Natural killer cell (primary cell): ENCODE results near the gene DCP2. TPM values are rescaled to one million over a fixed set of nuclear protein-coding genes. Genes with fewer than 3 reads are reported as not detected.

Experiments used
- ATAC-seq, 3 donors: fragments of 150-1000 bp in 2 of 3; fragments of 200-7000 bp in 1 of 3; cut with Tn5 transposase; 1 replicate in 1 of 3; 2 replicates in 2 of 3; pipeline ENCODE4 v1.10.0; 2021; ENCODE audit warnings: mild to moderate bottlenecking in 2 of 3, moderate library complexity in 2 of 3
- DNase-seq, 2 donors: peaks; one replicate each; pipeline versions ENCODE4 v3.0.0 to v3.0.0-alpha.2; 2013 to 2021; ENCODE audit warnings: mixed read lengths in 1 of 2
- H3K27ac ChIP-seq: one replicate; pipeline ENCODE4 v1.5.1; 2013; ENCODE audit warnings: mild to moderate bottlenecking, low read length
- H3K27me3 ChIP-seq: one replicate; pipeline ENCODE4 v1.6.1; 2013; ENCODE audit warnings: low read length; ENCODE audit not compliant: control insufficient read depth, insufficient read depth
- H3K36me3 ChIP-seq: one replicate; pipeline ENCODE4 v1.6.1; 2013; ENCODE audit warnings: low read length; ENCODE audit not compliant: control insufficient read depth, insufficient read depth
- H3K4me1 ChIP-seq: one replicate; pipeline ENCODE4 v1.6.1; 2013; ENCODE audit warnings: low read length; ENCODE audit not compliant: control insufficient read depth, insufficient read depth
- H3K4me3 ChIP-seq: one replicate; pipeline ENCODE4 v1.5.1; 2013; ENCODE audit warnings: low read length
- H3K9me3 ChIP-seq: one replicate; pipeline ENCODE4 v1.6.1; 2013; ENCODE audit warnings: low read length; ENCODE audit not compliant: control insufficient read depth, insufficient read depth
- H3K27ac Mint-ChIP-seq, 2 donors: one replicate each; pipeline ENCODE4 v1.8.0; 2022; ENCODE audit warnings: mild to moderate bottlenecking in 2 of 2, mixed read lengths in 2 of 2, moderate library complexity in 1 of 2
- H3K27me3 Mint-ChIP-seq, 2 donors: one replicate each; pipeline ENCODE4 v1.8.0; 2022; ENCODE audit warnings: low read depth in 2 of 2, mixed read lengths in 2 of 2
- H3K36me3 Mint-ChIP-seq: one replicate; pipeline ENCODE4 v1.8.0; 2022; ENCODE audit warnings: mixed read lengths
- H3K4me1 Mint-ChIP-seq, 2 donors: one replicate each; pipeline ENCODE4 v1.8.0; 2022; ENCODE audit warnings: mixed read lengths in 2 of 2
- H3K4me3 Mint-ChIP-seq: one replicate; pipeline ENCODE4 v1.8.0; 2022; ENCODE audit warnings: mild to moderate bottlenecking, moderate library complexity, mixed read lengths
- H3K9me3 Mint-ChIP-seq, 2 donors: one replicate each; pipeline ENCODE4 v1.8.0; 2022; ENCODE audit warnings: mixed read lengths in 2 of 2
- WGBS: methylation state at CpG from one replicate; pipeline ENCODE4 v1.1.7; 2013; ENCODE audit warnings: missing lambda C conversion rate; ENCODE audit not compliant: insufficient coverage; 5-methylcytosine and 5-hydroxymethylcytosine counted together
- intact Hi-C: fragments of 100-400 bp; cut with micrococcal nuclease; formaldehyde crosslinking; loops from one replicate; pipeline ENCODE4 v1.14.2; 2022
- total RNA-seq, 4 donors: library from RNA; stranded (reverse); fragments of 120-200 nt in 1 of 4; gene quantifications; one replicate each; pipeline versions ENCODE4 v1.2.3 to v1.2.4, GENCODE V29; 2013 to 2022
- TF ChIP-seq, protein P1 (sequence below): fragments of 200-600 bp; IDR thresholded peaks from one replicate; pipeline ENCODE4 v1.8.0; 2022; ENCODE audit warnings: antibody characterized with exemption

The DCP2 gene
- total RNA-seq, 3 donors from 2014 or later (not counting 1 experiment from before 2014, with no cell fraction given): 69.3 to 82.9 (median 76.7) TPM

- Mint-ChIP-seq H3K36me3 (peaks cover 7% of the 10 kb centered on the region), H3K9me3 (no peaks in the 10 kb centered on the region), H3K27ac (peak overlapping the region; percentile 91 to 94), H3K4me1 (peaks cover 30 to 43% of the 10 kb centered on the region in 2 donors), H3K27me3 (no peaks in the 10 kb centered on the region), H3K4me3 (no peak overlapping the region)
- TF ChIP-seq, protein P1, sequence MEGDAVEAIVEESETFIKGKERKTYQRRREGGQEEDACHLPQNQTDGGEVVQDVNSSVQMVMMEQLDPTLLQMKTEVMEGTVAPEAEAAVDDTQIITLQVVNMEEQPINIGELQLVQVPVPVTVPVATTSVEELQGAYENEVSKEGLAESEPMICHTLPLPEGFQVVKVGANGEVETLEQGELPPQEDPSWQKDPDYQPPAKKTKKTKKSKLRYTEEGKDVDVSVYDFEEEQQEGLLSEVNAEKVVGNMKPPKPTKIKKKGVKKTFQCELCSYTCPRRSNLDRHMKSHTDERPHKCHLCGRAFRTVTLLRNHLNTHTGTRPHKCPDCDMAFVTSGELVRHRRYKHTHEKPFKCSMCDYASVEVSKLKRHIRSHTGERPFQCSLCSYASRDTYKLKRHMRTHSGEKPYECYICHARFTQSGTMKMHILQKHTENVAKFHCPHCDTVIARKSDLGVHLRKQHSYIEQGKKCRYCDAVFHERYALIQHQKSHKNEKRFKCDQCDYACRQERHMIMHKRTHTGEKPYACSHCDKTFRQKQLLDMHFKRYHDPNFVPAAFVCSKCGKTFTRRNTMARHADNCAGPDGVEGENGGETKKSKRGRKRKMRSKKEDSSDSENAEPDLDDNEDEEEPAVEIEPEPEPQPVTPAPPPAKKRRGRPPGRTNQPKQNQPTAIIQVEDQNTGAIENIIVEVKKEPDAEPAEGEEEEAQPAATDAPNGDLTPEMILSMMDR: no peak
- no peaks in the 10 kb centered on the region for H3K9me3 ChIP-seq
- H3K4me3 ChIP-seq: no peak overlapping the region
- peaks cover 6% of the 10 kb centered on the region for H3K4me1 ChIP-seq
- WGBS: 100% methylated on average over 4 of the region's 6 CpGs
- peaks cover 30% of the 10 kb centered on the region for H3K36me3 ChIP-seq
- intact Hi-C loops: loop anchor here (10.0 kb wide), 1 partner anchor 99 kb away; the partner anchor contains the start of gene REEP5
- H3K27ac ChIP-seq: peak overlapping the region; percentile 73
- H3K27me3 ChIP-seq: no peaks in the 10 kb centered on the region
- DNase-seq: no peak
- ATAC-seq: no peak
These were observed 47.6 kb downstream of the DCP2 start for GRCh38 chr5:113024076-113024697.

DNA sequence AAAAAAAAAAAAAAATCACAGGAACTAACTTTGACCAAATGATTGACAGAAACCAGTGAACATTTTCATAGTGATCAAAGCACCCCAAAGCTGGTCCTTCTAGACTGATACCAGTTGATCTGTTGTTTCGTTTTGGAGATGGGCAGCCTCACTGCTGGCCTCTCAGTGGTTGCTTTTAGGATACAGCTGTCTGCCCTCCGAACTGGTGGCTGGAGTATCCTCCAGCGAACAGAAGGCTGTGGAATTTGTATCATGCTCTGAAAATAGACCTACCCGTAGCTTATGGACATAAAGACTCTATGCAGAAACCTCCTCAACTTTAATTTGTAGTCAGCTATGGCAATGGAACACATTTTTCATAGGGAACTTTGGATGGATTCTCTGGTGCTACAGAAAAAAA, 49.0 kb downstream of the DCP2 start:
- Mint-ChIP-seq H3K36me3 (peaks cover 7% of the 10 kb centered on the region), H3K27ac (peak overlapping the region; percentile 15 to 27), H3K4me3 (no peak overlapping the region), H3K9me3 (no peaks in the 10 kb centered on the region), H3K4me1 (peaks cover 28 to 41% of the 10 kb centered on the region in 2 donors), H3K27me3 (no peaks in the 10 kb centered on the region)
- H3K4me3 ChIP-seq: no peak overlapping the region
- TF ChIP-seq, protein P1: no peak
- ATAC-seq (no peak), DNase-seq (no peak)
- peaks cover 6% of the 10 kb centered on the region for H3K4me1 ChIP-seq
- H3K9me3 ChIP-seq: no peaks in the 10 kb centered on the region
- H3K36me3 ChIP-seq: peaks cover 24% of the 10 kb centered on the region
- no peak overlapping the region for H3K27ac ChIP-seq
- no peaks in the 10 kb centered on the region for H3K27me3 ChIP-seq
- 100% methylated on average over 4 of the region's 4 CpGs for WGBS
- intact Hi-C loops: loop anchor here (10.0 kb wide), 1 partner anchor 101 kb away; the partner anchor contains the start of gene REEP5

- DNase-seq: no peak
- no peak for ATAC-seq
- Mint-ChIP-seq H3K4me3 (no peak overlapping the region), H3K9me3 (no peaks in the 10 kb centered on the region), H3K36me3 (peaks cover 7% of the 10 kb centered on the region), H3K27ac (peak overlapping the region; percentile 15 to 39), H3K4me1 (peaks cover 24 to 35% of the 10 kb centered on the region in 2 donors), H3K27me3 (no peaks in the 10 kb centered on the region)
- TF ChIP-seq, protein P1: no peak
- peaks cover 23% of the 10 kb centered on the region for H3K36me3 ChIP-seq
- no peaks in the 10 kb centered on the region for H3K27me3 ChIP-seq
- H3K4me3 ChIP-seq: no peak overlapping the region
- peaks cover 1% of the 10 kb centered on the region for H3K4me1 ChIP-seq
- 96% methylated on average over 3 of the region's 4 CpGs for WGBS
- no peak overlapping the region for H3K27ac ChIP-seq
- H3K9me3 ChIP-seq: no peaks in the 10 kb centered on the region
- intact Hi-C loops: loop anchor here (10.0 kb wide), 1 partner anchor 101 kb away; the partner anchor contains the start of gene REEP5
These were observed 49.6 kb downstream of the DCP2 start for GRCh38 chr5:113026211-113026610.
